HuH-7 (cell line): ENCODE data around the gene BPIFB2.
"Not testable (repeated sequence)": the region's sequence is repeated elsewhere in the genome, so short reads cannot be mapped to it uniquely, and the experiment has no call there.

ENCODE experiments used
- DNase-seq: peaks from one replicate; pipeline ENCODE4 v3.0.0; 2011; ENCODE audit warnings: low spot score

The BPIFB2 gene

GRCh38 chr20:33042983-33043730 lies 35.7 kb downstream of the BPIFB2 start:
- no peak for DNase-seq

- DNase-seq, result no peak
Measured at GRCh38 chr20:33043731-33044181, 36.3 kb downstream of the BPIFB2 start.

GRCh38 chr20:33045129-33045721 lies 37.7 kb downstream of the BPIFB2 start:
- not testable (repeated sequence) for DNase-seq

- no peak for DNase-seq
Measured at GRCh38 chr20:33046412-33046811, 38.9 kb downstream of the BPIFB2 start.

GRCh38 chr20:33051333-33051732 lies 43.8 kb downstream of the BPIFB2 start:
- no peak for DNase-seq

- DNase-seq, result no peak
Measured at GRCh38 chr20:33053291-33054106, 46.0 kb downstream of the BPIFB2 start, which contains the start of gene BPIFB3. BPIFB3 (plus strand) TSS chr20:33053903; CDS start chr20:33055436, 1,533 bp downstream.

- DNase-seq, result no peak
Measured at GRCh38 chr20:33054381-33054780, 46.9 kb downstream of the BPIFB2 start.

- DNase-seq, result no peak
Measured at GRCh38 chr20:33054791-33055190, 47.3 kb downstream of the BPIFB2 start.

- no peak for DNase-seq
Measured at GRCh38 chr20:33059136-33059535, 51.6 kb downstream of the BPIFB2 start.

- no peak for DNase-seq
Measured at GRCh38 chr20:33059741-33060390, 52.4 kb downstream of the BPIFB2 start.

- no peak for DNase-seq
Measured at GRCh38 chr20:33061658-33062028, 54.1 kb downstream of the BPIFB2 start.

GRCh38 chr20:33062105-33062824 lies 54.8 kb downstream of the BPIFB2 start:
- no peak for DNase-seq

GRCh38 chr20:33062825-33063149 lies 55.3 kb downstream of the BPIFB2 start:
- no peak for DNase-seq

GRCh38 chr20:33063271-33063670 lies 55.8 kb downstream of the BPIFB2 start:
- DNase-seq, result no peak

- no peak for DNase-seq
Measured at GRCh38 chr20:33064572-33065287, 57.2 kb downstream of the BPIFB2 start.

- no peak for DNase-seq
Measured at GRCh38 chr20:33065785-33066184, 58.3 kb downstream of the BPIFB2 start.

- no peak for DNase-seq
Measured at GRCh38 chr20:33067806-33068205, 60.3 kb downstream of the BPIFB2 start.

- no peak for DNase-seq
Measured at GRCh38 chr20:33068251-33068939, 60.9 kb downstream of the BPIFB2 start.

GRCh38 chr20:33069673-33070072 lies 62.2 kb downstream of the BPIFB2 start:
- no peak for DNase-seq
